RWPE2 (cell line): ENCODE results near the gene SET.
"Not testable (repeated sequence)": the region's sequence is repeated elsewhere in the genome, so short reads cannot be mapped to it uniquely, and the experiment has no call there.

Experiments used
- ATAC-seq: fragments of 200-7000 bp; cut with Tn5 transposase; 3 replicates; pipeline ENCODE4 v1.9.1; 2021; ENCODE audit warnings: low read depth
- DNase-seq: peaks from one replicate; pipeline ENCODE4 v3.0.0-alpha.2; 2020; ENCODE audit warnings: low spot score
- H3K27ac ChIP-seq: fragments of 450-650 bp; 2 replicates; pipeline ENCODE4 v1.5.1; 2017; ENCODE audit warnings: mild to moderate bottlenecking; ENCODE audit not compliant: poor library complexity, severe bottlenecking
- H3K27me3 ChIP-seq: fragments of 250-450 bp; sonication (Bioruptor Pico); 2 replicates; pipeline ENCODE4 v1.5.1; 2021; ENCODE audit warnings: mild to moderate bottlenecking, moderate library complexity; ENCODE audit not compliant: insufficient read depth, poor library complexity, severe bottlenecking
- H3K36me3 ChIP-seq: fragments of 250-450 bp; sonication (Bioruptor Pico); 2 replicates; pipeline ENCODE4 v1.5.1; 2020; ENCODE audit warnings: low read depth, mild to moderate bottlenecking, moderate library complexity
- H3K4me1 ChIP-seq: fragments of 250-450 bp; sonication (Bioruptor Pico); 2 replicates; pipeline ENCODE4 v1.5.1; 2021; ENCODE audit warnings: mild to moderate bottlenecking, moderate library complexity; ENCODE audit not compliant: insufficient read depth, poor library complexity, severe bottlenecking
- H3K4me3 ChIP-seq: fragments of 250-450 bp; sonication (Bioruptor Pico); 2 replicates; pipeline ENCODE4 v1.5.1; 2021; ENCODE audit warnings: mild to moderate bottlenecking, moderate library complexity; ENCODE audit not compliant: severe bottlenecking
- H3K9me3 ChIP-seq: fragments of 250-450 bp; sonication (Bioruptor Pico); 2 replicates; pipeline ENCODE4 v1.5.1; 2021; ENCODE audit warnings: mild to moderate bottlenecking, moderate library complexity; ENCODE audit not compliant: severe bottlenecking
- TF ChIP-seq, protein P1 (sequence below): fragments of 450-650 bp; IDR thresholded peaks from one replicate; pipeline ENCODE4 v1.5.1; 2017; ENCODE audit warnings: mild to moderate bottlenecking, moderate library complexity; ENCODE audit not compliant: poor library complexity, severe bottlenecking

The SET gene

GRCh38 chr9:128657796-128658195, 31.2 kb upstream of the SET start:
- Histone ChIP-seq H3K27ac (no peak overlapping the region), H3K36me3 (no peaks in the 10 kb centered on the region), H3K4me1 (no peaks in the 10 kb centered on the region), H3K27me3 (no peaks in the 10 kb centered on the region), H3K9me3 (no peaks in the 10 kb centered on the region), H3K4me3 (no peak overlapping the region)
- DNase-seq: no peak
- ATAC-seq: no peak
- TF ChIP-seq, protein P1, sequence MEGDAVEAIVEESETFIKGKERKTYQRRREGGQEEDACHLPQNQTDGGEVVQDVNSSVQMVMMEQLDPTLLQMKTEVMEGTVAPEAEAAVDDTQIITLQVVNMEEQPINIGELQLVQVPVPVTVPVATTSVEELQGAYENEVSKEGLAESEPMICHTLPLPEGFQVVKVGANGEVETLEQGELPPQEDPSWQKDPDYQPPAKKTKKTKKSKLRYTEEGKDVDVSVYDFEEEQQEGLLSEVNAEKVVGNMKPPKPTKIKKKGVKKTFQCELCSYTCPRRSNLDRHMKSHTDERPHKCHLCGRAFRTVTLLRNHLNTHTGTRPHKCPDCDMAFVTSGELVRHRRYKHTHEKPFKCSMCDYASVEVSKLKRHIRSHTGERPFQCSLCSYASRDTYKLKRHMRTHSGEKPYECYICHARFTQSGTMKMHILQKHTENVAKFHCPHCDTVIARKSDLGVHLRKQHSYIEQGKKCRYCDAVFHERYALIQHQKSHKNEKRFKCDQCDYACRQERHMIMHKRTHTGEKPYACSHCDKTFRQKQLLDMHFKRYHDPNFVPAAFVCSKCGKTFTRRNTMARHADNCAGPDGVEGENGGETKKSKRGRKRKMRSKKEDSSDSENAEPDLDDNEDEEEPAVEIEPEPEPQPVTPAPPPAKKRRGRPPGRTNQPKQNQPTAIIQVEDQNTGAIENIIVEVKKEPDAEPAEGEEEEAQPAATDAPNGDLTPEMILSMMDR: no peak

DNA sequence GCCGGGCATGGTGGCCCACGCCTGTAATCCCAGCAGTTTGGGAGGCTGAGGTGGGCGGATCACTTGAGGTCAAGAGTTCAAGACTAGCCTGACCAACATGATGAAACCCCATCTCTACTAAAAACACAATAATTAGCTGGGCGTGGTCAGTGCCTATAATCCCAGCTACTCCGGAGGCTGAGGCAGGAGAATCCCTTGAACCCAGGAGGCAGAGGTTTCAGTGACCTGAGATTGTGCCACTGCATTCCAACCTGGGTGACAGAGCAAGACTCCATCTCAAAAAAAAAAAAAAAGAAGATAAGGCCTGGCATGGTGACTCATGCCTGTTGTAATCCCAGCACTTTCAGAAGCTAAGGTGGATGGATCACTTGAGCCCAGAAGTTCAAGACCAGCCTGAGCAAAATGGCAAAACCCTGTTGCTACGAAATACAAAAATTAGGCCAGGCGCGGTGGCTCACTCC, 22.5 kb upstream of the SET start:
- not testable (repeated sequence) for DNase-seq, H3K36me3 ChIP-seq, H3K27me3 ChIP-seq, H3K9me3 ChIP-seq, ATAC-seq, H3K4me3 ChIP-seq, H3K27ac ChIP-seq, H3K4me1 ChIP-seq

DNA sequence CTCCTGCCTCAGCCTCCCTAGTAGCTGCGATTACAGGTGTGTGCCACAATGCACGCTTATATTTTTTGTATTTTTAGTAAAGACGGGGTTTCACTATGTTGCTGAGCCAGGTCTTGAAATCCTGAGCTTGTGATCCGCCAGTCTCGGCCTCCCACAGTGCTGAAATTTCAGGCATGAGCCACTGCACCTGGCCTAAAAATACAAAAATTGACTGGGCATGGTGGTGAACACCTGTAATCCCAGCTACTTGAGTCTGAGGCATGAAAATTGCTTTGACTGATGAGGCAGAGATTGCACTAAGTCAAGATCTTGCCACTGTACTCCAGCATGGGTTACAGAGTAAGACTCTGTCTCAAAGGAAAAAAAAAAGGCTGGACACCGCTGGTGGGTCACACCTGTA, 19.2 kb upstream of the SET start:
- no peak overlapping the region for H3K4me3 ChIP-seq
- TF ChIP-seq, protein P1: no peak
- H3K9me3 ChIP-seq: no peaks in the 10 kb centered on the region
- H3K4me1 ChIP-seq: no peaks in the 10 kb centered on the region
- no peak overlapping the region for H3K27ac ChIP-seq
- H3K27me3 ChIP-seq: no peaks in the 10 kb centered on the region
- H3K36me3 ChIP-seq: no peaks in the 10 kb centered on the region
- no peak for DNase-seq
- no peak for ATAC-seq

GRCh38 chr9:128675382-128675781, 13.6 kb upstream of the SET start:
- no peaks in the 10 kb centered on the region for H3K4me1 ChIP-seq
- no peaks in the 10 kb centered on the region for H3K9me3 ChIP-seq
- no peak for ATAC-seq
- H3K27me3 ChIP-seq: no peaks in the 10 kb centered on the region
- DNase-seq: no peak
- TF ChIP-seq, protein P1: no peak
- no peak overlapping the region for H3K4me3 ChIP-seq
- H3K36me3 ChIP-seq: peaks cover 10% of the 10 kb centered on the region; the same call in 1 of the 2 replicates
- no peak overlapping the region for H3K27ac ChIP-seq

GRCh38 chr9:128677794-128678193, 11.2 kb upstream of the SET start:
- no peak for DNase-seq
- Histone ChIP-seq H3K9me3 (no peaks in the 10 kb centered on the region), H3K27me3 (no peaks in the 10 kb centered on the region), H3K4me1 (peaks cover 1% of the 10 kb centered on the region), H3K4me3 (no peak overlapping the region), H3K27ac (no peak overlapping the region), H3K36me3 (peaks cover 22% of the 10 kb centered on the region; the same call in 1 of the 2 replicates)
- no peak for ATAC-seq
- TF ChIP-seq, protein P1: no peak
